ENCODE data around the gene BAIAP2.

Gene BAIAP2

DNA sequence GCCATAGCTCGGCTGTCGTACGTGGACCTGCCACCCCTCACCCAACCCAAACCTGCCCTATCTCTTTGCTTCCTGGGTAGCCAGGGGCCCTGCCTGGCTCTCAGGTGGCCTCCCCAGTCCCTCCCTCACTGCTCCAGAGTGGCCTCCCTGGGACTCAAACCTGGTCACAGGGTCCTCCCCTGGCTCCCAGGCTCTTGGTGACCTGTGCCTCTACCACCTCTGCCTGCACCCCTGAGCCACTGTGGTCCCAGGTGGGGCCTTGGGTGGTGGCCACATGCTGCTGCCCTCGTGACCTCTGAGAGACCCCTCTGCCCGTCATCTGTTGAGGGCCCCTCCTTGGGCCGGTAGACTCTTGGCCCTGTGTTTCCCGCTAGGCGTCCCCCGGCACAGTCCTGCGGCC, 65.7 kb downstream of the BAIAP2 start:
- ATAC-seq, result no peak

DNA sequence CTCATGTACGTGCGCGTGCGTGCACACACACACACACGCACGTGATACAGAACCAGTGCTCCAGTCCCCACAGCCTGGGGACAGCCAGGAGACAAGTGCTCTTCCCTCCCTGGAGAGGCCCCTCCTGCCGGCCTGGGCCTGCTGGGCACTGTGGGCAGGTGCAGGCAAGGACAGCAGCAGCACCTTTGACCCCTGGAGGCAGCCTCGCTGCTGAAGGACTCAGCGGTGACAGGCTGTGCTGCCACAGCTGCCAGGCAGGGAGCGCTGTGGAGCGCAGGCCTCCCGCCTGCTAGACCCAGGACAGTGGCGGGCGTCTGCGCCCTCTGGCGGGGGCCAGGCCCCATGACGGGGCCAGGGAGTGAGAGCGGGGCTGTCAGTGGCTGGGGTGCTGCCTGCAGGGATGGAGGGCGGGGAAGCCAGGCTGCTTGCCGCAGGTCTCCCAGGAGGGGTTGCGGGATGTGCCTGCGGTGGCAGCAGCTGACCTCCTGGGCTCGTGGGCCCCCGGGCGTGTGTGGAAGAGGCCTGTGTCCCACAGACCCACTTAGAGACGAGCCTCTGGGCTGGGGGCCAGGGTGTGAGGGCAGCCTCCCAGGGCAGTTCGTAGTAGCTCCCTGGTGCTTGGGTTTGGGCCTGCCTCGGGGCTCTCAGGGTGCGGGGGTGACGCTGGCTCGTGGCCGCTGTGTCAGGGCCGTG, 66.8 kb downstream of the BAIAP2 start:
- ATAC-seq, result peak; percentile 88

More for the DNA sequence above, 65.7 kb downstream of the BAIAP2 start:
- TF ChIP-seq, protein P1, sequence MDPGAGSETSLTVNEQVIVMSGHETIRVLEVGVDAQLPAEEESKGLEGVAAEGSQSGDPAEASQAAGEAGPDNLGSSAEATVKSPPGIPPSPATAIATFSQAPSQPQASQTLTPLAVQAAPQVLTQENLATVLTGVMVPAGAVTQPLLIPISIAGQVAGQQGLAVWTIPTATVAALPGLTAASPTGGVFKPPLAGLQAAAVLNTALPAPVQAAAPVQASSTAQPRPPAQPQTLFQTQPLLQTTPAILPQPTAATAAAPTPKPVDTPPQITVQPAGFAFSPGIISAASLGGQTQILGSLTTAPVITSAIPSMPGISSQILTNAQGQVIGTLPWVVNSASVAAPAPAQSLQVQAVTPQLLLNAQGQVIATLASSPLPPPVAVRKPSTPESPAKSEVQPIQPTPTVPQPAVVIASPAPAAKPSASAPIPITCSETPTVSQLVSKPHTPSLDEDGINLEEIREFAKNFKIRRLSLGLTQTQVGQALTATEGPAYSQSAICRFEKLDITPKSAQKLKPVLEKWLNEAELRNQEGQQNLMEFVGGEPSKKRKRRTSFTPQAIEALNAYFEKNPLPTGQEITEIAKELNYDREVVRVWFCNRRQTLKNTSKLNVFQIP (CRISPR knock-in tag; IDR thresholded peaks at IDR 0.05; ENCODE audit: borderline replicate concordance, low read depth), result no peak
- TF ChIP-seq OSR1 (CRISPR knock-in tag; IDR thresholded peaks at IDR 0.05), result no peak
- TF ChIP-seq TOX (CRISPR knock-in tag; IDR thresholded peaks at IDR 0.05; ENCODE audit: borderline replicate concordance), result no peak
- TF ChIP-seq ZNF8 (CRISPR knock-in tag; IDR thresholded peaks at IDR 0.05), result no peak
- TF ChIP-seq CREB5 (CRISPR knock-in tag; IDR thresholded peaks at IDR 0.05; ENCODE audit: low read depth), result no peak
- TF ChIP-seq ISL1 (CRISPR knock-in tag; IDR thresholded peaks at IDR 0.05), result no peak
- TF ChIP-seq RARB (CRISPR knock-in tag; IDR thresholded peaks at IDR 0.05), result no peak
- no peak for TF ChIP-seq TSHZ2 (CRISPR knock-in tag; IDR thresholded peaks at IDR 0.05)
- TF ChIP-seq BACH2 (CRISPR knock-in tag; IDR thresholded peaks at IDR 0.05; ENCODE audit: borderline replicate concordance), result no peak
- no peak for TF ChIP-seq ZFP30 (CRISPR knock-in tag; IDR thresholded peaks at IDR 0.05)
- TF ChIP-seq ESRRG (CRISPR knock-in tag; IDR thresholded peaks at IDR 0.05), result no peak

More for the DNA sequence above, 66.8 kb downstream of the BAIAP2 start:
- no peak for TF ChIP-seq ESRRG (CRISPR knock-in tag; IDR thresholded peaks at IDR 0.05)
- no peak; the same call in 1 of the 2 replicates for TF ChIP-seq TCF4 (CRISPR knock-in tag; IDR thresholded peaks at IDR 0.05; ENCODE audit: borderline replicate concordance)
- TF ChIP-seq ARNTL (CRISPR knock-in tag; IDR thresholded peaks at IDR 0.05; ENCODE audit: borderline replicate concordance, low read depth), result no peak
- TF ChIP-seq, protein P1 (CRISPR knock-in tag; IDR thresholded peaks at IDR 0.05; ENCODE audit: borderline replicate concordance, low read depth), result no peak
- no peak for TF ChIP-seq ZFP30 (CRISPR knock-in tag; IDR thresholded peaks at IDR 0.05)
- no peak for TF ChIP-seq CREB5 (CRISPR knock-in tag; IDR thresholded peaks at IDR 0.05; ENCODE audit: low read depth)
- TF ChIP-seq TOX (CRISPR knock-in tag; IDR thresholded peaks at IDR 0.05; ENCODE audit: borderline replicate concordance), result no peak
- no peak for TF ChIP-seq TSHZ2 (CRISPR knock-in tag; IDR thresholded peaks at IDR 0.05)
- no peak for TF ChIP-seq RARB (CRISPR knock-in tag; IDR thresholded peaks at IDR 0.05)
- no peak for TF ChIP-seq CSRNP3 (CRISPR knock-in tag; IDR thresholded peaks at IDR 0.05)
- no peak for TF ChIP-seq OSR1 (CRISPR knock-in tag; IDR thresholded peaks at IDR 0.05)
- TF ChIP-seq ZFP3 (CRISPR knock-in tag; IDR thresholded peaks at IDR 0.05), result no peak
- no peak for TF ChIP-seq ZNF8 (CRISPR knock-in tag; IDR thresholded peaks at IDR 0.05)
